ENCODE data around the gene RAB40B.

RAB40B gene

GRCh38 chr17:82615084-82616020 is 83.1 kb downstream of the RAB40B start:
- DNase-seq (ENCODE audit: low read depth), result no peak

- DNase-seq (ENCODE audit: low read depth), result no peak
These were observed 84.3 kb downstream of the RAB40B start for GRCh38 chr17:82614095-82614631.

GRCh38 chr17:82613283-82614094 is 85.0 kb downstream of the RAB40B start:
- DNase-seq (ENCODE audit: low read depth), result no peak

GRCh38 chr17:82611140-82612058 is 87.1 kb downstream of the RAB40B start:
- DNase-seq (ENCODE audit: low read depth), result no peak

- no peak for DNase-seq (ENCODE audit: low read depth)
These were observed 88.8 kb downstream of the RAB40B start for GRCh38 chr17:82609655-82610054.

GRCh38 chr17:82608816-82609215 is 89.7 kb downstream of the RAB40B start:
- DNase-seq (ENCODE audit: low read depth), result no peak

- DNase-seq (ENCODE audit: low read depth), result no peak
These were observed 92.4 kb downstream of the RAB40B start for GRCh38 chr17:82605939-82606600.

Measured in stimulated activated CD8-positive, alpha-beta memory T cell treated with anti-CD3 and anti-CD28 coated beads, Interleukin-12 subunit alpha, Interleukin-12 subunit beta, amount 100 ng/mL, for 1 hour (primary cell).